Measurements from ENCODE around the gene SSRP1.

Gene SSRP1

DNA sequence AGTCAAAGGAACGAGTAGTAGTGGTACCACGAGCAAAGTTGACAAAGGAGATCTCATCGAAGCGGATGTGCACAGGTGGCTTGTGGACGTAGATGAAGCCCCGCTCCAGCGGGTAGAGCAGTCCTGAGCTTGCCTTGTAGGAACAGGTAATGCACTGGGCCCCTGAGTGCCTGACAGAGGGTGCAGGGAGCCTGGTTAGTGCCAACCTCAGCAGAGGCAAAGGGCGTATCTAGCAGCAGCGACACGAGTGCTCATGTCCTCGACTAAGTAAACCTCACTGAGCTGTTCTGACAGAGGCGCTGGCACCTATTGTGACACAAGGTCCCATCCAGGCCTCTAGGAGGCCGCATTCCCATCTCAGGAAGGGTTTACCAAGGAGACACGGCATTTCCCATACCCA is 4.0 kb downstream of the SSRP1 start:
- TF ChIP-seq, protein P1, sequence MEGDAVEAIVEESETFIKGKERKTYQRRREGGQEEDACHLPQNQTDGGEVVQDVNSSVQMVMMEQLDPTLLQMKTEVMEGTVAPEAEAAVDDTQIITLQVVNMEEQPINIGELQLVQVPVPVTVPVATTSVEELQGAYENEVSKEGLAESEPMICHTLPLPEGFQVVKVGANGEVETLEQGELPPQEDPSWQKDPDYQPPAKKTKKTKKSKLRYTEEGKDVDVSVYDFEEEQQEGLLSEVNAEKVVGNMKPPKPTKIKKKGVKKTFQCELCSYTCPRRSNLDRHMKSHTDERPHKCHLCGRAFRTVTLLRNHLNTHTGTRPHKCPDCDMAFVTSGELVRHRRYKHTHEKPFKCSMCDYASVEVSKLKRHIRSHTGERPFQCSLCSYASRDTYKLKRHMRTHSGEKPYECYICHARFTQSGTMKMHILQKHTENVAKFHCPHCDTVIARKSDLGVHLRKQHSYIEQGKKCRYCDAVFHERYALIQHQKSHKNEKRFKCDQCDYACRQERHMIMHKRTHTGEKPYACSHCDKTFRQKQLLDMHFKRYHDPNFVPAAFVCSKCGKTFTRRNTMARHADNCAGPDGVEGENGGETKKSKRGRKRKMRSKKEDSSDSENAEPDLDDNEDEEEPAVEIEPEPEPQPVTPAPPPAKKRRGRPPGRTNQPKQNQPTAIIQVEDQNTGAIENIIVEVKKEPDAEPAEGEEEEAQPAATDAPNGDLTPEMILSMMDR (IDR thresholded peaks at IDR 0.05): no peak

DNA sequence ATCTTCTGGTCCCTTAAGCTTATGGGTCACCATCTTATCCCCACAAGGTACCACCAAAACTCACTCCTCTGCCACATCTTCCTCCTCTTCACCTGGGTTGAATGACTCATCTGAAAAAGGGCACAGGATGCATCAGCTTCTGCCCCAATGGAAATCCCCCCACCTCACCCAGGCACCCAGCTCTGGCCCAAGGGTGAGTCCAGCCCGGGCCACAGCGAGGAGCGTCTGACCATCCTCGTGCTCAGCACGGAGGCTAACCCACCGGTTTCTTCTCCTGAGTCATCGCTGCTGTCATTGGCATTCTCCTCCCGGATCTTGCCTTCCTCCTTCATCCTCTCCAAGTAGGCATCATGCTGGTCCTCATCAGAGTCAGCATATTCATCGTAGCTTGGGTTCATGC is 5.7 kb downstream of the SSRP1 start:
- TF ChIP-seq, protein P1 (IDR thresholded peaks at IDR 0.05): no peak

DNA sequence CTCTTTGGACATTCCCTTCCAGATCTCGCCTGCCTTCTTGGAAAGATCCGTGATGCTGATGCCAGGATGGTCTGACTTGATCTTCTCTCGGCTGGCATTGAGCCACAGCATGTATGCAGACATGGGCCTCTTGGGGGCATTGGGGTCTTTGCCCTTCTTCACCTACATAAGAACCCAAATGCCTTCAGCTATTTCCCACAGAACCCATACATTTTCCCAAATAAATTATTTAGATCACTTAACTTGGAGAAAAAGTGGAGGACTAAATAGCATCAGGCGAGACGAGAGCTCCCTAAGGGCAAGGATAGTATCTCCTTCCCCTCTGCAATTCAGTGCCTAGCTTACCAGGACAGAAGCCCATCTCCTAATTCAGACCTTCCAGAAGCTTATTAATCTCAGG is 8.0 kb downstream of the SSRP1 start:
- TF ChIP-seq, protein P1 (IDR thresholded peaks at IDR 0.05): no peak

DNA sequence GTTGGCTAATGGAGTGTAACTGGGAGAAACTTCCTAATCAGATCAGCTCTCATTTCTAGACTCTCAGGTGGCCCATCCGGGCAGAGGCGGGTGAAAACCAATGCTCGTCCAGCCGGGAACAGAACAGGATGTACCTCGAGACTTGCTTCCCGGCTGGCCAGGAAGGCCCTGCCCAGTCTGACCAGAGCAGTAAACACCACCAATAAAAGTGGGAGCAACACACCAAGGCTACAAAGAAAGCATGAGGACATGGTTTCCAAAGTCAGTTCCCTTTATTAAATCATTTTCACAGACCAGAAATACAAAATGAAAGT is 10.0 kb downstream of the SSRP1 start:
- TF ChIP-seq, protein P1 (IDR thresholded peaks at IDR 0.05): no peak

DNA sequence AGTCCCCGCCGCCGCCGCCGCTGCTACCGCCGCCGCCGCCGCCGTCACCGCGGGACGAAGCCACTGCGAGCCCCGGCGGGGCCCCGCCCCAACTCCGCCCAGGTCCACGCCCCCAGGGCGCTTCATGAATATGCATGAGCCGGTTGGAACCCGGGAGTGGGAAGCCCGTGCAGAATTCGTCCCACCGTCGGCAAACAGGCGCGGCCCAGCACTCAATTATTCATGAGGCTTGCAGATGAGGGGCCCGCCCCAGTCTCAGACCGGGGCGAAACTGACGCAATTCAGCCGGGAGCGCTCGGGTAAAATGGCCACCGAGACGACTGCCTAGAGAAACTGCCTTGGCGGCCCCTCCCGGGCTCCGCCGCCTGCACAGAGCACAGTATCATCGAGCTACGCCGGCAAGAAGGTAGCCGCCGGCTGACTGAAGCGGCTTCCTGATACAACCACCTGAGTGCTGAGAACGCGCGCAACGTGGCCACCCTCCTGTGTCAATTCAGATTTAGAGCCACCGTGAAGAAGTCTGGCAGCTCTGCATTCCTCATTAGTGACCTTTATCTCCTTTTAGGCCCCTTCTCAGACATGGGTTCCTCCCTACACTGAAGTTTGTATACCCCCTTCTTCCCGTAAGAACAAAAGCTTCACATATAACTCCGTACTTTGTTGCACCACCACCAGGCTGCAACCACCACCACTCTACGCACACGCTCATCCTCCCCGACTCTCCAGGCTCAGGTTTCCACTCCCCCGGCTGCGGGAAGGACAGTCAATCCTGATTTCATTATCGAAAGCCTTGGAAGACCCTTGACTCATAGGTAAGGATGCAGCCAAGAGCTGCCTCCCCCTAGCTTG is 10.6 kb downstream of the SSRP1 start, which contains the start of gene TNKS1BP1:
Gene TNKS1BP1 (minus strand): TSS at position 67 of the 849 bp plus-strand sequence. CDS start 3,067 bp downstream, outside the sequence.
- TF ChIP-seq, protein P1 (IDR thresholded peaks at IDR 0.05): no peak

DNA sequence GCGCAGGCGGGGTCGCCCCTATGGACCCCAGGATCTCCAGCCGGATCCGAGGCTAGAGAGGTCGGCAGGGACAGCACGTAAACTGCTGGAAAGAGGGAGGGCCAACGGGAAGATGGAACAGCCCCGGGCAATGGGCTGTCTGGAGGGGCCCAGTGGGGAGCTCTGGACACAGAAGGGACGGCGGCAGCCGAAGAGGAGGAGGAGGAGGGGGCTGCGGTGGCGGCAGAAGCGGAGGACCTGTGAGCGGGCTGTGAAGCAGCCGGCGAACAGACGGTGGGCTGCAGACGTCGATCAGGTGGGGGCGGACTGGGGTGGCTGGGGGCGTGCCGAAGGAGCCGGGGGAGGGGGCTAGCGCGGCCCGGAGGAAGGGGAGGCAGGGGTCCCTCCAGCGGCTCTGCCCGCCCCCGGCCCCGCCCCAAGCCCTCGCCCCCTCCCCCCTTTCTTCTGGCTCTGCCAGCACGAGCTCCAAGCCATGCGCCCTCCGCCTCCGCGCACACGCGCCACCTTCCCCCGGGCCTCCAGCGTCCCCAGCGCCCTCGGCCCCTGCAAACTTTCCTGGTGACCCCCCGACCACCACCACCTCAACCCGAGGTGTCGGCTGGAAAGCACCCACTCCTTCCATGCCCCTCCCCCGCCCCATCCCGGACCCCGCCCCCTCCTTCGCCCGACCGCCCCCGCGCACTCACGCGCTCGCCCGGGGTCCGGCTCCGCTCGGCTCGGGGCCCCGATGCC is 11.4 kb downstream of the SSRP1 start:
- TF ChIP-seq, protein P1 (IDR thresholded peaks at IDR 0.05): no peak

DNA sequence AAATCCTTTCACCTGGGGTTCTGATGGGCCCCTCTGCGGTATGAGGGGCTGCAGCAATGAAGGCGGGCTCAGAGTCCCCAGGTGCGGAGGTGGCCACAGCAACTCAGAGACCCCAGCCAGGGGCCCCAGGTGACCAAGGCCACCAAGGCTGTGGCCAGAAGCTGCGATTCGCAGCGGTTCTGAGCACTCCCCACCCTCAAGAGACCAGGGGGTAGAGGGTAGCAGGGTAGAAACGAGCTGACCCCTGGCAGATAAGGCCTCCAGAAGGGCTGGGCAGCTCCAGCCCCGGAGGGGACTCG is 11.9 kb downstream of the SSRP1 start:
- TF ChIP-seq, protein P1 (IDR thresholded peaks at IDR 0.05): no peak

Measured in LNCAP (cell line).